GM12878 (cell line): ENCODE data around the gene FHIP2A. TPM values are rescaled to one million over a fixed set of nuclear protein-coding genes. Genes with fewer than 3 reads are reported as not detected.
A peak's percentile ranks its signal among the peaks of the same experiment; 100 is the strongest.

Experiments
- ATAC-seq: fragments of 200-7000 bp; cut with Tn5 transposase; 3 replicates; pipeline ENCODE4 v1.9.1; 2020; ENCODE audit warnings: mild to moderate bottlenecking, moderate library complexity
- BruUV-seq: library from RNA; stranded (reverse); fragments of 400-500 nt; replicated peaks from 2 replicates; lab custom pipeline; 2021; lab: Mats Ljungman, UMichigan
- CTCF ChIA-PET: fragments of 300-600 bp; sonication (Branson Sonifier 250); formaldehyde crosslinking; extraction: SDS; loops from one replicate; lab custom pipeline; 2021; ENCODE audit warnings: inconsistent platforms; lab: Yijun Ruan, JAX
- POLR2A ChIA-PET: fragments of 350-600 bp; formaldehyde crosslinking; extraction: SDS; loops from one replicate; lab custom pipeline; 2021; ENCODE audit warnings: inconsistent platforms; lab: Charles Lee
- RAD21 ChIA-PET: fragments of 300-600 bp; sonication (Branson Sonifier 250); formaldehyde crosslinking; loops from one replicate; lab custom pipeline; 2023; ENCODE audit warnings: antibody characterized with exemption; ENCODE audit not compliant: unreplicated experiment; lab: Charles Lee
- SMC1A ChIA-PET: fragments of 300-600 bp; sonication (Branson Sonifier 250); formaldehyde crosslinking; loops from one replicate; lab custom pipeline; 2023; ENCODE audit not compliant: unreplicated experiment, uncharacterized antibody; lab: Charles Lee
- DNase-seq: peaks from one replicate; pipeline ENCODE4 v3.0.0-alpha.2; 2011; ENCODE audit warnings: low read depth, low spot score
- FAIRE-seq: peaks from 3 replicates; lab custom pipeline; 2011; peaks lifted over from hg19 to GRCh38; lab: Jason Lieb, UNC
- H2AFZ ChIP-seq: 2 replicates; pipeline ENCODE4 v1.6.0; 2011; ENCODE audit warnings: low read depth, low read length, control low read depth; ENCODE audit not compliant: control insufficient read depth
- H3K27ac ChIP-seq: 2 replicates; pipeline ENCODE4 v1.5.1; 2011; ENCODE audit warnings: control low read depth; ENCODE audit not compliant: control insufficient read depth, insufficient read depth
- H3K27me3 ChIP-seq, 2 experiments: replicated peaks in 1 of 2; 2 replicates each; pipeline versions ENCODE4 v1.6.0 to v1.6.1; 2011; ENCODE audit warnings: low read length in 1 of 2; ENCODE audit not compliant: control insufficient read depth in 2 of 2, insufficient read depth in 2 of 2
- H3K36me3 ChIP-seq, 2 experiments: 2 replicates each; pipeline ENCODE4 v1.5.1; 2011; ENCODE audit warnings: low read length in 1 of 2; ENCODE audit not compliant: control insufficient read depth in 2 of 2, insufficient read depth in 2 of 2
- H3K4me1 ChIP-seq: 2 replicates; pipeline ENCODE4 v1.6.1; 2011; ENCODE audit warnings: mild to moderate bottlenecking, low read length, moderate library complexity, mixed read lengths; ENCODE audit not compliant: control insufficient read depth, insufficient read depth
- H3K4me2 ChIP-seq: 2 replicates; pipeline ENCODE4 v1.6.0; 2011; ENCODE audit warnings: control low read depth; ENCODE audit not compliant: control insufficient read depth, insufficient read depth
- H3K4me3 ChIP-seq: fragments of 200-600 bp; sonication (generic); 2 replicates; pipeline ENCODE4 v1.5.1; 2016
- H3K79me2 ChIP-seq: 2 replicates; pipeline ENCODE4 v1.6.0; 2011; ENCODE audit warnings: low read length; ENCODE audit not compliant: control insufficient read depth, insufficient read depth
- H3K9ac ChIP-seq: 2 replicates; pipeline ENCODE4 v1.8.0; 2011; ENCODE audit warnings: low read length, control low read depth, mixed read lengths; ENCODE audit not compliant: control insufficient read depth, insufficient read depth
- H3K9me3 ChIP-seq: replicated peaks from 3 replicates; pipeline ENCODE4 v1.5.1; 2011; ENCODE audit warnings: mild to moderate bottlenecking, low read length; ENCODE audit not compliant: control insufficient read depth, insufficient read depth
- H4K20me1 ChIP-seq: 2 replicates; pipeline ENCODE4 v1.6.0; 2011; ENCODE audit not compliant: control insufficient read depth, insufficient read depth
- BHLHE40 ChIP-seq, 2 experiments: fragments of 450-650 bp in 1 of 2; IDR thresholded peaks; 2 replicates each; pipeline ENCODE4 v1.6.1; 2011 to 2017; ENCODE audit warnings: low read depth in 2 of 2, borderline replicate concordance in 1 of 2, improper control_type of control experiment in 1 of 2, low read length in 1 of 2, mild to moderate bottlenecking in 1 of 2
- JUNB ChIP-seq: IDR thresholded peaks from 2 replicates; pipeline ENCODE4 v1.6.1; 2016; ENCODE audit warnings: antibody characterized with exemption, mild to moderate bottlenecking
- NFYA ChIP-seq: IDR thresholded peaks from 2 replicates; pipeline ENCODE4 v1.6.1; 2011; ENCODE audit warnings: low read depth, mild to moderate bottlenecking, low read length, improper control_type of control experiment, borderline replicate concordance
- NR2F1 ChIP-seq: fragments of 450-650 bp; conservative IDR thresholded peaks from 2 replicates; pipeline ENCODE4 v1.6.1; 2017; ENCODE audit warnings: mild to moderate bottlenecking
- POLR2A ChIP-seq: IDR thresholded peaks from 2 replicates; pipeline ENCODE4 v1.6.1; 2011; ENCODE audit warnings: low read depth, mild to moderate bottlenecking, low read length
- RELB ChIP-seq: fragments of 450-650 bp; IDR thresholded peaks from 2 replicates; pipeline ENCODE4 v1.6.1; 2017; ENCODE audit warnings: low read depth, mild to moderate bottlenecking, moderate library complexity
- RUNX3 ChIP-seq: IDR thresholded peaks from 2 replicates; pipeline ENCODE4 v1.6.1; 2012; ENCODE audit warnings: low read length, inconsistent platforms
- SMARCA5 ChIP-seq: fragments of 450-650 bp; IDR thresholded peaks from 2 replicates; pipeline ENCODE4 v1.6.1; 2017; ENCODE audit warnings: mild to moderate bottlenecking
- SRF ChIP-seq, 2 experiments: IDR thresholded peaks; 2 replicates each; pipeline ENCODE4 v1.6.1; 2011; ENCODE audit warnings: low read depth in 2 of 2, low read length in 2 of 2, mild to moderate bottlenecking in 1 of 2, moderate library complexity in 1 of 2
- WGBS: methylation state at CpG from one replicate; pipeline ENCODE4 v1.1.6; 2016; ENCODE audit warnings: low lambda C conversion rate; ENCODE audit not compliant: insufficient replicate concordance, insufficient coverage; ENCODE audit errors: missing lambda C conversion rate; 5-methylcytosine and 5-hydroxymethylcytosine counted together
- in situ Hi-C: fragments of 300-500 bp; cut with MboI; formaldehyde crosslinking; loops from 9 replicates; pipeline ENCODE4 v1.14.3; 2018; ENCODE audit warnings: mixed read lengths
- intact Hi-C: fragments of 100-400 bp; cut with micrococcal nuclease; formaldehyde crosslinking; loops from one replicate; pipeline ENCODE4 v1.14.2; 2022; ENCODE audit not compliant: unreplicated experiment
- polyA plus RNA-seq, 11 experiments: library from polyadenylated mRNA; depleted of rRNA in 4 of 11; unstranded in 6 of 11; stranded (reverse) in 5 of 11; fragments of >200 nt; fragmentation: Nextera tagmentation in 4 of 11; fragmentation: Illumina TruSeq in 1 of 11; extraction: Ambion mirVana in 4 of 11; extraction: Trizol in 1 of 11; gene quantifications; 1 replicate in 1 of 11; 2 replicates in 10 of 11; pipeline versions ENCODE4 v1.2.1 to v1.2.3, GENCODE V29; 2011 to 2016; ENCODE audit warnings: inconsistent platforms in 2 of 11, missing spikeins in 2 of 11, low read depth in 1 of 11
- total RNA-seq, 4 experiments: library from RNA; depleted of rRNA in 3 of 4; stranded (reverse); fragments of >200 nt in 3 of 4; fragmentation: Illumina TruSeq in 1 of 4; extraction: Trizol in 1 of 4; gene quantifications; 2 replicates each; pipeline versions ENCODE4 v1.2.1 to v1.2.3, GENCODE V29; 2013 to 2021
- TF ChIP-seq, protein P1 (sequence below): fragments of 450-650 bp; IDR thresholded peaks from 2 replicates; pipeline ENCODE4 v1.6.1; 2017; ENCODE audit warnings: mild to moderate bottlenecking, low read depth, inconsistent platforms; ENCODE audit not compliant: poor library complexity, severe bottlenecking

Gene FHIP2A
- total and polyA plus RNA-seq, 10 of the 15 experiments (the other 5 are each of a cell fraction or from before 2014, with no cell fraction given), result 6.8 to 30.4 (median 17.0) TPM

GRCh38 chr10:114800361-114800760 lies 21.2 kb upstream of the FHIP2A start (continued):
- no peak for TF ChIP-seq RELB
- no peak for TF ChIP-seq RUNX3
- no peak for TF ChIP-seq SMARCA5
- TF ChIP-seq BHLHE40 (IDR thresholded peaks at IDR 0.05; ENCODE audit: borderline replicate concordance in 1 of 2, low read depth in 2 of 2, low read length in 1 of 2), result no peak
- TF ChIP-seq NR2F1, result no peak
- no peak for TF ChIP-seq SRF (IDR thresholded peaks at IDR 0.05; ENCODE audit: low read depth in 2 of 2, low read length in 2 of 2)
- TF ChIP-seq, protein P1, sequence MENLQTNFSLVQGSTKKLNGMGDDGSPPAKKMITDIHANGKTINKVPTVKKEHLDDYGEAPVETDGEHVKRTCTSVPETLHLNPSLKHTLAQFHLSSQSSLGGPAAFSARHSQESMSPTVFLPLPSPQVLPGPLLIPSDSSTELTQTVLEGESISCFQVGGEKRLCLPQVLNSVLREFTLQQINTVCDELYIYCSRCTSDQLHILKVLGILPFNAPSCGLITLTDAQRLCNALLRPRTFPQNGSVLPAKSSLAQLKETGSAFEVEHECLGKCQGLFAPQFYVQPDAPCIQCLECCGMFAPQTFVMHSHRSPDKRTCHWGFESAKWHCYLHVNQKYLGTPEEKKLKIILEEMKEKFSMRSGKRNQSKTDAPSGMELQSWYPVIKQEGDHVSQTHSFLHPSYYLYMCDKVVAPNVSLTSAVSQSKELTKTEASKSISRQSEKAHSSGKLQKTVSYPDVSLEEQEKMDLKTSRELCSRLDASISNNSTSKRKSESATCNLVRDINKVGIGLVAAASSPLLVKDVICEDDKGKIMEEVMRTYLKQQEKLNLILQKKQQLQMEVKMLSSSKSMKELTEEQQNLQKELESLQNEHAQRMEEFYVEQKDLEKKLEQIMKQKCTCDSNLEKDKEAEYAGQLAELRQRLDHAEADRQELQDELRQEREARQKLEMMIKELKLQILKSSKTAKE, result no peak
- TF ChIP-seq POLR2A, result no peak
- TF ChIP-seq, all 136 proteins: peak for 0

DNA sequence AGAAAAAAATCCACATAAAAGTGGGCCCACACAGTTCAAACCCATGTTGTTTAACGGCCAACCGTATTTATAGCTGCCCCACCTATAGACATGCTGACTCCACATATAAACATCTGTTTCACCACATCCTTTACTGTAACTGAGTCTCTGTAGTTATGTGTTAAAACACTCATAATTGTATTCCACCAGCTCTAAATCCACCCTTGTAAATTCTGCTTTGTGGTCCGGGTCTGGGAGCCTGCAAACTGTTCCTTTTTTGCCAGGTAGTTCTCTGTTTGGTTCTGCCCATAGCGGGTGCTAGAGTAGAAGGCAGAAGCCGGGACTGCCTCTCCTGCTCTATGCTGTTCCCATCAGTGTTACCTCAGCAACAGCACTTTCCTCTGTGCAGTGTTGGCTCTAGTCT lies 20.2 kb upstream of the FHIP2A start:
- H3K27me3 ChIP-seq, result no peaks in the 10 kb centered on the region
- H3K79me2 ChIP-seq, result no peaks in the 10 kb centered on the region
- no TSS peak for BruUV-seq
- H2AFZ ChIP-seq, result peak overlapping the region; percentile 57
- POLR2A ChIA-PET, result interaction anchor here (0.5 to 0.7 kb wide), 2 partner anchors 9 to 81 kb away, joined by 3 to 4 read pairs; no protein-coding TSS in a partner anchor
- in situ Hi-C loops (loop anchor here (25.0 kb wide), 1 partner anchor 1114 kb away; the partner anchor contains the start of gene CASP7), intact Hi-C loops (no loop called here)
- no peak overlapping the region for H3K27ac ChIP-seq
- H3K9ac ChIP-seq, result no peak overlapping the region
- ATAC-seq (peak; percentile 82), DNase-seq (no peak), FAIRE-seq (no peak)
- RAD21 ChIA-PET, result no interaction called here
- no peak overlapping the region for H3K4me2 ChIP-seq
- SMC1A ChIA-PET, result interaction anchor here (0.9 kb wide), 1 partner anchor 11 kb away, joined by 3 read pairs; no protein-coding TSS in a partner anchor
- no peaks in the 10 kb centered on the region for H3K9me3 ChIP-seq
- peaks cover 2% of the 10 kb centered on the region; the same call in 1 of the 2 replicates for H3K4me1 ChIP-seq
- CTCF ChIA-PET, result interaction anchor here (0.9 to 1.1 kb wide), 2 partner anchors 9 to 16 kb away, joined by 3 to 5 read pairs; no protein-coding TSS in a partner anchor
- TF ChIP-seq NFYA, result no peak
- TF ChIP-seq JUNB, result 0 out of 2 replicates have a peak, but pooled peaks have one; percentile 7
- peak; percentile 67 for TF ChIP-seq RUNX3
- H3K36me3 ChIP-seq, result no peaks in the 10 kb centered on the region
- H4K20me1 ChIP-seq, result no peaks in the 10 kb centered on the region
- no peak overlapping the region for H3K4me3 ChIP-seq
- 20% methylated on average over 5 of the region's 5 CpGs for WGBS
